Measurements from ENCODE around the gene FAM174A.

GRCh38 chr5:100505984-100506670 lies 29.0 kb upstream of the FAM174A start:
- no peak for TF ChIP-seq CTCF (conservative IDR thresholded peaks at IDR 0.05; ENCODE audit: low read depth, low read length)
- TF ChIP-seq EZH2 (IDR thresholded peaks at IDR 0.05; ENCODE audit: borderline replicate concordance, low read depth, low read length, poor library complexity, severe bottlenecking), result no peak
